ENCODE results near the gene MRTFA. TPM values are rescaled to one million over a fixed set of nuclear protein-coding genes. Genes with fewer than 3 reads are reported as not detected.
"Not testable (repeated sequence)": the region's sequence is repeated elsewhere in the genome, so short reads cannot be mapped to it uniquely, and the experiment has no call there.

Gene MRTFA
- total RNA-seq = 32.6 TPM

- DNase-seq = peak; percentile 100
Observed at GRCh38 chr22:40636380-40637182, at the start of gene MRTFA. TSS of gene MRTFA (minus strand) at chr22:40636719.

DNA sequence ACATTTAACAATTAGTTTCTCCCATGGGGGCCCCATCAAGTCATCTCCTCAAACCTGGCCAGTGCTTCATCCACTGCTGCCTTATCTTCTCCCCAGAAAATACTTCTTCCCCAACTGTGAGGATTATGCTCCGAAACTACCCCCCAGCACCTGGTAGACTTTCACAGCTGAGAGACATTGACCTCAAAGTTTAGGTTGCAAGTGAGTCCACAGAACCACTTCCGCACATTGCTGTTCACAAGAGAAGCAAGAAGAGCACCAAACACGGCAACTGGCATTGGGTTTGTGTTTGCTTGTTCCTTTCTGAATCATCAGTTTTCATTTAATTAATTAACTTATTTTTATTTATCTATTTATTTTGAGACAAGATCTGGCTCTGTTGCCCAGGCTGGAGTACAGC lies 48.9 kb upstream of the MRTFA start:
- DNase-seq = no peak

GRCh38 chr22:40684728-40685127 lies 48.2 kb upstream of the MRTFA start:
- no peak for DNase-seq

- no peak for DNase-seq
Observed at GRCh38 chr22:40681451-40681850, 44.9 kb upstream of the MRTFA start.

DNA sequence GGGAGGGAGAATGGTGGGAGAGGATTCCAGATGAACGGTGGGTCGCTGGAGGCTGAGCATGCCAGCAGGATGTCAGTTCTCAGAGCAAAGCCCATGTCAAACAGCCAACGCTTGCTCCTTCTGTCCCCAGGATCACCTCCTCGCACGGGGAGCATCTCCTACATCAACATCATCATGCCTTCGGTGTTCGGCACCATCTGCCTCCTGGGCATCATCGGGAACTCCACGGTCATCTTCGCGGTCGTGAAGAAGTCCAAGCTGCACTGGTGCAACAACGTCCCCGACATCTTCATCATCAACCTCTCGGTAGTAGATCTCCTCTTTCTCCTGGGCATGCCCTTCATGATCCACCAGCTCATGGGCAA lies 44.3 kb upstream of the MRTFA start:
- no peak for DNase-seq

GRCh38 chr22:40679964-40680818 lies 43.7 kb upstream of the MRTFA start:
- no peak for DNase-seq

- DNase-seq = no peak
Observed at GRCh38 chr22:40679249-40679963, 42.9 kb upstream of the MRTFA start, which contains the start of gene MCHR1. TSS of gene MCHR1 (plus strand) at chr22:40679484. CDS start at chr22:40679653, 169 bp downstream.

GRCh38 chr22:40678493-40679248 lies 42.2 kb upstream of the MRTFA start:
- DNase-seq = no peak

DNA sequence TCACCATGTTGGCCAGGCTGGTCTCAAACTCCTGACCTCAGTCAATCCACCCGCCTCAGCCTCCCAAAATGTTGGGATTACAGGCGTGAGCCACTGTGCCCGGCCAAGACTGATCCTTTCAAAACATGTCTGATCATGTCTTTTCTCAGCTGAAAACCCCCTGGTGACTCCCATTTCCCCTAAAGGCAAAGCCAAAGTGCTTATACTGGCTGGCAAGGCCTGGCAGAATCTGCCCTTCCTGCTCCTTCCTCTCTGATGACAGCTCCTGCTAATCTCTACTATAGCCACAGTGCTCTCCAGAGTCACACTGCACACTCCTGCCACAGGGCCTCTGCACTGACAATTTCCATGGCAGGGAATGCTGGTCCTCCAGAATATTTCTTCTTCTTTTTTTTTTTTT lies 40.1 kb upstream of the MRTFA start:
- DNase-seq = no peak

DNA sequence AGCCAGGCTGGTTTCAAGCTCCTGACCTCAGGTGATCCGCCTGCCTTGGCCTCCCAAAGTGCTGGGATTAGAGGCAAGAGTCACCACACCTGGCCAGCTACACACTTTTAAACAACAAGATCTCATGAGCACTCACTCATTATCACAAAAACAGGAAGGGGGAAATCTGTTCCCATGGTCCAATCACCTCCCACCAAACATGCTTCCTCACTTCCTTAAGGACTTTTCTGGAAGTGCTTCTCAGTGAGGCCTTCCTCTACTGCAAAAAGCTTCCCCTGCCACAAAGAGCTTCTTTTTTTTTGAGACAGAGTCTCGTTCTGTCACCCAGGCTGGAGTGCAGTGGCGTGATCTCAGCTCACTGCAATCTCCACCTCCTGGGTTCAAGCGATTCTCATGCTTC lies 39.6 kb upstream of the MRTFA start:
- not testable (repeated sequence) for DNase-seq

- DNase-seq = no peak
Observed at GRCh38 chr22:40674274-40674673, 37.8 kb upstream of the MRTFA start.

DNA sequence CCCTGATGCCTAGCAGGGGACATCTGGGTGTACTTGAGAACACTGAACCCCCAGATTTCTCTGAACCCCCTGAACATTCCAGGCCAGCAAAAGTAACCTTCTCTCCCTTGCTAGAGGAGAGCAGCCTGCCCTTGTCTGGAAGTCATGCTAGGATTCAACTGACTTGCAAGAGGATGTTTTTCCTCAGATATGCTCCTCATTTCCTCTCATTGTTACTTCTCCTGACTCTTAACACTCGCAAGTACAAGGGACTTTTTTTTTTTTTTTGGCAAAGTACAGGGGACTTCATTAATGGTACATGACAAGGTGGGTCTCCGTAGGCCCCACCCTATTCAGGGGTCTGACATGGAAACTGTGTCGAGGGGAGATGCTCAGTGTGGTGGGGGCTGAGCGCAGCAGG lies 36.5 kb upstream of the MRTFA start:
- no peak for DNase-seq

DNA sequence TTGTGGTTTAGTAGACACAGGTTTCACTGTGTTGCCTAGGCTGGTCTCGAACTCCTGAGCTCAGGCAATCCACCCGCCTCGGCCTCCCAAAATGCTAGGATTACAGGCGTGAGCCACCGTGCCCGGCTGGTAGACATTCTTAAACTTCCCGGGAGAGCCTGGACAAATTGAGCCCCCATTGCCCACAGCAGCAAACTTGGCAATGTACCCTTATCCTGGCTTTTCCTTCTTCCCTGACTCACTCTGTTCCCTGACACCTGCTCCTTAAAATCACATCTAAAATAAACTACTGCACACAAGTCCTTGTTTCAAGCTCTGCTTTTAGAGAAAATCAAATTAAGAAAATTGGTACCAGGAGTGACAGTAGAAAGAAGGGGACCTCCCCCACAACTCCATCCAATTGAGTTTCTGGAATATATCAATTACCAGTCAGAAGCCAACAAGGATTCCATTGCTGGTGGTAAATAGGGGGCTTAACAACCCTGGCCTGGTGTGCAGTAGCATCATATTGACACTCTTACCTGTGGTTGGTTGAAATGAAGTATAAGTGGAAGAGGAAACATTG lies 35.4 kb upstream of the MRTFA start:
- no peak for DNase-seq

- DNase-seq = no peak
Observed at GRCh38 chr22:40671369-40671768, 34.9 kb upstream of the MRTFA start.

- DNase-seq = no peak
Observed at GRCh38 chr22:40670058-40670457, 33.5 kb upstream of the MRTFA start.

- peak; percentile 34 for DNase-seq
Observed at GRCh38 chr22:40668611-40669411, 32.3 kb upstream of the MRTFA start.

- peak; percentile 67 for DNase-seq
Observed at GRCh38 chr22:40666151-40666848, 29.8 kb upstream of the MRTFA start.

DNA sequence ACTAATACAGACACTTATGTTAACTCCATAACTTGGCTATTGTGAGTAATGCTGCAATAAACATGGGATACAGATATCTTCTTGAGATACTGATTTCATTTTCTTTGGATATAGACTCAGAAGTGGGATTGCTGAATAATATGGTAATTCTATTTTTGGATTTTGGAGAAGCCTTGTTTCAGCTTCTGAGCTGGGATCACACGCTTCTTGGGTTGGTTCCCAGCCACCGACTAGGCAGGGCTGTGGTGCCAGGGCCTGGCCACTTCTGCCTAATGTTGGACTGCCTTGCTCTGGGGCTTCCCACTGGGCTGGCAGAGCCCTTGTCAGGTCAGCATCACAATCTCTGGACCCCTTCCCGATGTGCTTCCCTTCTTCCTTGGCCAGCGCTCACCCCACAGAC lies 28.8 kb upstream of the MRTFA start:
- DNase-seq = peak; percentile 73

DNA sequence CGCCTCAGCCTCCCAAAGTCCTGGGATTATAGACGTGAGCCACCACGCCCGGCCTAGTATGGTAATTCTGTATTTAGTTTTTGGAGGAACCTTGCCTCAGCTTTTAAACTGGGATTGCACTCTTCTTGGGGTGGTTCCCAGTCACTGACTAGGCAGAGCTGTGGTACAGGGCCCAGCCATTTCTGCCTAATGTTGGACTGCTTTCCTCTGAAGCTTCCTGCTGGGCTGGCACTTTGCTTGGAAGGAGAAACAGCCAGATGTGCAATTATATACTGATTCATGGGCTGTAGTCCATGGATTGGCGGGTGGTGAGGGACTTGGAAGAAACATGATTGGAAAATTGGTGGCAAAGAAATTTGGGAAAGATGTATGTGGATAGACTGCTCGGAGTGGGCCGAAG lies 25.2 kb upstream of the MRTFA start:
- DNase-seq = no peak

GRCh38 chr22:40660730-40661129 lies 24.2 kb upstream of the MRTFA start:
- no peak for DNase-seq

Measured in skin of body (tissue), 2 donors.